ENCODE data around the gene KANK3. TPM values are rescaled to one million over a fixed set of nuclear protein-coding genes. Genes with fewer than 3 reads are reported as not detected.

The KANK3 gene
- total RNA-seq, 1 experiment from 2014 or later, result 7.7 TPM

GRCh38 chr19:8338835-8339234, 4.2 kb downstream of the KANK3 start:
- Histone ChIP-seq H3K9me3 (ENCODE audit: control insufficient read depth, low read depth, low read length) (no peaks in the 10 kb centered on the region), H4K8ac (replicated peaks; ENCODE audit: insufficient read length, low read depth, low read length) (no peak overlapping the region), H3K4me1 (ENCODE audit: insufficient read depth, low read length) (no peaks in the 10 kb centered on the region; the same call in 1 of the 2 replicates), H3K27me3 (ENCODE audit: insufficient read depth, low read length) (peaks cover 9% of the 10 kb centered on the region; the same call in 1 of the 2 replicates), H3K79me2 (ENCODE audit: insufficient read depth, low read length) (no peaks in the 10 kb centered on the region), H4K5ac (ENCODE audit: insufficient read length, low read depth, low read length) (no peak overlapping the region), H2BK5ac (ENCODE audit: insufficient read length, low read length) (no peak overlapping the region), H3K4me2 (ENCODE audit: insufficient read depth, insufficient read length, low read length) (no peak overlapping the region), H3K18ac (ENCODE audit: insufficient read length, low read depth, low read length) (no peak overlapping the region), H4K20me1 (ENCODE audit: control insufficient read depth, insufficient read depth, insufficient read length) (no peaks in the 10 kb centered on the region), H3K56ac (ENCODE audit: insufficient read length, low read depth, low read length) (no peak overlapping the region), H3K14ac (ENCODE audit: insufficient read depth, low read length) (no peak overlapping the region), H3T11ph (ENCODE audit: low read length) (no peak overlapping the region), H3K27ac (ENCODE audit: insufficient read length, low read depth, low read length) (no peak overlapping the region), H3K23ac (ENCODE audit: insufficient read length, low read depth, low read length) (no peak overlapping the region), H2BK20ac (ENCODE audit: low read depth, low read length, poor library complexity, severe bottlenecking) (no peak overlapping the region), H2AFZ (ENCODE audit: low read length) (no peak overlapping the region), H4K91ac (ENCODE audit: insufficient read length, low read depth, low read length) (no peak overlapping the region), H3K79me1 (ENCODE audit: insufficient read depth, low read depth, low read length, poor library complexity, severe bottlenecking) (no peaks in the 10 kb centered on the region), H3K4ac (ENCODE audit: low read depth, low read length) (no peak overlapping the region), H2BK15ac (ENCODE audit: low read depth, low read length) (no peak overlapping the region), H3K9ac (ENCODE audit: extremely low read depth, insufficient read length, low read length) (no peak overlapping the region), H3K23me2 (ENCODE audit: insufficient read length, low read depth, low read length, poor library complexity, severe bottlenecking) (peaks cover 6% of the 10 kb centered on the region), H2AK5ac (ENCODE audit: insufficient read length, low read length) (no peak overlapping the region), H2BK12ac (ENCODE audit: insufficient read length, low read depth, low read length) (no peak overlapping the region), H2BK120ac (ENCODE audit: low read depth, low read length, poor library complexity, severe bottlenecking) (no peak overlapping the region)
- Mint-ChIP-seq H3K36me3 (ENCODE audit: insufficient read depth in 1 of 3, low read depth in 3 of 3) (peaks cover 0 to 2% (median 0%) of the 10 kb centered on the region in 3 experiments; a peak in 2 of 7 replicates), H3K4me1 (peaks cover 14 to 17% of the 10 kb centered on the region in 2 experiments), H3K27me3 (ENCODE audit: low read depth) (peaks cover 46% of the 10 kb centered on the region), H3K4me3 (no peak overlapping the region; a peak in 1 of 5 replicates), H3K9me3 (no peaks in the 10 kb centered on the region), H3K27ac (no peak overlapping the region)
- TF ChIP-seq CTCF (conservative IDR thresholded peaks at IDR 0.05), result no peak
- WGBS (ENCODE audit: extremely low coverage, insufficient read length, low lambda C conversion rate), result no CpG with 5 or more reads among the region's 6 CpGs
- peak; percentile 43 for DNase-seq
